Upper lobe of right lung (tissue), 1 donor: Measurements from ENCODE around the gene CECR2. TPM values are rescaled to one million over a fixed set of nuclear protein-coding genes. Genes with fewer than 3 reads are reported as not detected.

Experiments
- ATAC-seq: fragments of 200-7000 bp; cut with Tn5 transposase; one replicate; pipeline ENCODE4 v1.9.1; 2020; ENCODE audit warnings: mild to moderate bottlenecking, moderate library complexity
- DNase-seq: peaks from one replicate; pipeline ENCODE4 v3.0.0-alpha.2; 2020
- H3K27ac ChIP-seq: fragments of 200-600 bp; one replicate; pipeline ENCODE4 v1.8.0; 2022
- H3K27me3 ChIP-seq: fragments of 200-600 bp; one replicate; pipeline ENCODE4 v1.8.0; 2022; ENCODE audit warnings: mild to moderate bottlenecking
- H3K36me3 ChIP-seq: fragments of 200-600 bp; one replicate; pipeline ENCODE4 v1.8.0; 2022
- H3K4me1 ChIP-seq: fragments of 200-600 bp; one replicate; pipeline ENCODE4 v1.8.0; 2022
- H3K4me3 ChIP-seq: fragments of 200-600 bp; one replicate; pipeline ENCODE4 v1.8.0; 2022; ENCODE audit warnings: mild to moderate bottlenecking
- H3K9me3 ChIP-seq: fragments of 200-600 bp; one replicate; pipeline ENCODE4 v1.8.0; 2022
- intact Hi-C: fragments of 100-400 bp; cut with DNase I; formaldehyde crosslinking; loops from one replicate; pipeline ENCODE4 v1.11.0; 2022
- total RNA-seq: library from RNA; stranded (reverse); fragmentation: NEBNext Ultra II Directional; extraction: Animal tissue kit (Norgen Biotek cat#: 25700); gene quantifications from one replicate; pipeline ENCODE4 v1.2.1, GENCODE V29; 2021
- TF ChIP-seq, protein P1 (sequence below): fragments of 200-600 bp; IDR thresholded peaks from one replicate; pipeline ENCODE4 v1.8.0; 2022; ENCODE audit warnings: antibody characterized with exemption
- donor health status: DM: no; HTN: yes; CAD: no; lungs with severe emphysema.

CECR2 gene
- total RNA-seq, 1 donor from 2014 or later = 7.2 TPM

DNA sequence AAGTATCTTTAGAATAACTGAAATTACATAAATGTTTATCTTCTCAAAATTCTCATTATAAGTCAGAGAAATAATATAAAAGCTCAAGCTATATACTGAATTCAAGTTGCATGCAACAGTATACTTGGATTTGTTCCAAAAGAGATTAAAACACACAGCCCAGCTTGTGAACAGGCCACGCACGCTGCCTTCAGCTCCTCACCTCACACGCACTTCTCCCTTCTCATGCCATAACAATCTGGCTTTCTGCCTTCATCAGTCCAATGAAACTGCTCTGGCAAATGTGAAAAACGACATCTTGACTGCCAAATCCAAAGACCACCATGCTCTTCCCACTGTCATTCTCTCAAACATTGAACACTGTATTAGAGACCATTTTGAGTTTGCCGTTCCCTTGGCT, 237.2 kb downstream of the CECR2 start:
- Histone ChIP-seq H3K27me3 (no peaks in the 10 kb centered on the region), H3K4me3 (no peak overlapping the region), H3K36me3 (peaks cover 69% of the 10 kb centered on the region), H3K9me3 (no peaks in the 10 kb centered on the region), H3K27ac (no peak overlapping the region), H3K4me1 (no peaks in the 10 kb centered on the region)
- intact Hi-C loops = no loop called here
- DNase-seq = no peak
- TF ChIP-seq, protein P1, sequence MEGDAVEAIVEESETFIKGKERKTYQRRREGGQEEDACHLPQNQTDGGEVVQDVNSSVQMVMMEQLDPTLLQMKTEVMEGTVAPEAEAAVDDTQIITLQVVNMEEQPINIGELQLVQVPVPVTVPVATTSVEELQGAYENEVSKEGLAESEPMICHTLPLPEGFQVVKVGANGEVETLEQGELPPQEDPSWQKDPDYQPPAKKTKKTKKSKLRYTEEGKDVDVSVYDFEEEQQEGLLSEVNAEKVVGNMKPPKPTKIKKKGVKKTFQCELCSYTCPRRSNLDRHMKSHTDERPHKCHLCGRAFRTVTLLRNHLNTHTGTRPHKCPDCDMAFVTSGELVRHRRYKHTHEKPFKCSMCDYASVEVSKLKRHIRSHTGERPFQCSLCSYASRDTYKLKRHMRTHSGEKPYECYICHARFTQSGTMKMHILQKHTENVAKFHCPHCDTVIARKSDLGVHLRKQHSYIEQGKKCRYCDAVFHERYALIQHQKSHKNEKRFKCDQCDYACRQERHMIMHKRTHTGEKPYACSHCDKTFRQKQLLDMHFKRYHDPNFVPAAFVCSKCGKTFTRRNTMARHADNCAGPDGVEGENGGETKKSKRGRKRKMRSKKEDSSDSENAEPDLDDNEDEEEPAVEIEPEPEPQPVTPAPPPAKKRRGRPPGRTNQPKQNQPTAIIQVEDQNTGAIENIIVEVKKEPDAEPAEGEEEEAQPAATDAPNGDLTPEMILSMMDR = no peak
- no peak for ATAC-seq

Other genes with a start within 250 kb of the CECR2 start
- 2.1 TPM for gene TMEM121B, start 248.1 kb upstream of the CECR2 start, total RNA-seq
- 22.7 TPM for gene HDHD5, start 210.2 kb upstream of the CECR2 start, total RNA-seq
- 82.2 TPM for gene ADA2, start 150.0 kb upstream of the CECR2 start, total RNA-seq
- gene SLC25A18, start 194.0 kb downstream of the CECR2 start, total RNA-seq = 1.2 TPM